ENCODE measurements around the gene KLHL9. TPM values are rescaled to one million over a fixed set of nuclear protein-coding genes. Genes with fewer than 3 reads are reported as not detected.

Gene KLHL9
- total and polyA plus RNA-seq, 2 of the 13 experiments (the other 11 are each of a cell fraction or from before 2014, with no cell fraction given): 8.7 to 17.7 TPM

GRCh38 chr9:21322911-21323461 is 12.2 kb downstream of the KLHL9 start:
- TF ChIP-seq TGIF2 (CRISPR knock-in tag; IDR thresholded peaks at IDR 0.05): no peak
- TF ChIP-seq MAZ (IDR thresholded peaks at IDR 0.05; ENCODE audit: borderline replicate concordance, low read depth, low read length): no peak
- TF ChIP-seq MAZ (CRISPR knock-in tag; IDR thresholded peaks at IDR 0.05; ENCODE audit: low read depth): no peak
- TF ChIP-seq TBP (CRISPR knock-in tag; IDR thresholded peaks at IDR 0.05): no peak
- TF ChIP-seq CHD2 (IDR thresholded peaks at IDR 0.05; ENCODE audit: low read depth, low read length): no peak
- no peak for TF ChIP-seq MLLT10 (CRISPR knock-in tag; IDR thresholded peaks at IDR 0.05)
- TF ChIP-seq FIP1L1 (IDR thresholded peaks at IDR 0.05; ENCODE audit: borderline replicate concordance, insufficient read depth, low read depth, low read length): no peak
- TF ChIP-seq ZMAT5 (CRISPR knock-in tag; IDR thresholded peaks at IDR 0.05; ENCODE audit: borderline replicate concordance, low read depth): no peak
- TF ChIP-seq ZBTB8A (CRISPR knock-in tag; IDR thresholded peaks at IDR 0.05; ENCODE audit: borderline replicate concordance, low read depth): no peak
- no peak for TF ChIP-seq FOXP1 (IDR thresholded peaks at IDR 0.05)
- TF ChIP-seq FOXP1 (CRISPR knock-in tag; IDR thresholded peaks at IDR 0.05): no peak
- TF ChIP-seq REXO4 (CRISPR knock-in tag; IDR thresholded peaks at IDR 0.05; ENCODE audit: borderline replicate concordance): no peak
- no peak for TF ChIP-seq SAFB2 (CRISPR knock-in tag; IDR thresholded peaks at IDR 0.05; ENCODE audit: borderline replicate concordance, low read depth)
- TF ChIP-seq CAMTA2 (CRISPR knock-in tag; IDR thresholded peaks at IDR 0.05; ENCODE audit: borderline replicate concordance): no peak
- TF ChIP-seq ZNF441 (CRISPR knock-in tag; IDR thresholded peaks at IDR 0.05; ENCODE audit: borderline replicate concordance): no peak
- no peak for TF ChIP-seq ZNF609 (CRISPR knock-in tag; IDR thresholded peaks at IDR 0.05; ENCODE audit: borderline replicate concordance)
- no peak for TF ChIP-seq ZNF225 (CRISPR knock-in tag; IDR thresholded peaks at IDR 0.05)
- no peak for TF ChIP-seq MIER3 (CRISPR knock-in tag; IDR thresholded peaks at IDR 0.05; ENCODE audit: borderline replicate concordance)
- no peak for TF ChIP-seq HMG20A (CRISPR knock-in tag; IDR thresholded peaks at IDR 0.05; ENCODE audit: borderline replicate concordance)

More at GRCh38 chr9:21322911-21323461, 12.2 kb downstream of the KLHL9 start:
- Histone ChIP-seq H3K4me2 (ENCODE audit: low read depth, low read length) (no peak overlapping the region), H3K36me3 (replicated peaks in 1 of 2; ENCODE audit: control insufficient read depth in 1 of 2, insufficient read depth in 2 of 2, low read length in 2 of 2) (peaks cover 0 to 11% of the 10 kb centered on the region in 2 experiments; a peak in 1 of 5 replicates), H3K79me2 (ENCODE audit: insufficient read depth, low read length) (no peaks in the 10 kb centered on the region), H3K9me3 (ENCODE audit: low read length) (no peaks in the 10 kb centered on the region), H3K4me1 (ENCODE audit: insufficient read depth, low read length) (no peaks in the 10 kb centered on the region), H4K20me1 (ENCODE audit: insufficient read depth, low read length) (peaks cover 6% of the 10 kb centered on the region; the same call in 1 of the 2 replicates), H3K27me3 (ENCODE audit: control insufficient read depth in 1 of 2, insufficient read depth in 2 of 2, low read length in 2 of 2) (no peaks in the 10 kb centered on the region), H3K27ac (ENCODE audit: extremely low read length, insufficient read depth, low read length) (no peak overlapping the region), H2AFZ (ENCODE audit: low read length) (no peak overlapping the region), H3K9ac (ENCODE audit: insufficient read depth, low read depth, low read length) (no peak overlapping the region), H3K4me3 (replicated peaks in 1 of 3; ENCODE audit: insufficient read depth in 1 of 3, low read depth in 2 of 3, low read length in 3 of 3) (no peak overlapping the region)
- 98% methylated on average over 5 of the region's 5 CpGs for WGBS (ENCODE audit: low lambda C conversion rate)
- in situ Hi-C loops (cut with HindIII; ENCODE audit: extremely low pct_ligation_motif_present, low pct_unique_long_range_greater_than_20kb) (no loop called here), intact Hi-C loops (cut with micrococcal nuclease; ENCODE audit: unreplicated experiment) (no loop called here)
- CTCF ChIA-PET (ENCODE audit: low intra/inter-chr PET ratio, low total read pairs): no interaction called here
- DNase-seq (ENCODE audit: low spot score) (no peak), FAIRE-seq (no peak), ATAC-seq (no peak)
- POLR2A ChIA-PET: interaction anchor here (1.6 kb wide), 1 partner anchor 12 kb away, joined by 7 read pairs; the partner anchor contains the start of gene KLHL9
- no TSS peak for BruUV-seq (replicated peaks)

Data from HepG2 (cell line).